Activated CD8-positive, alpha-beta T cell treated with anti-CD3 and anti-CD28 coated beads for 36 hours (primary cell): ENCODE measurements around the gene MRPL41. TPM values are rescaled to one million over a fixed set of nuclear protein-coding genes. Genes with fewer than 3 reads are reported as not detected.
"Not testable (repeated sequence)": the region's sequence is repeated elsewhere in the genome, so short reads cannot be mapped to it uniquely, and the experiment has no call there.

ENCODE experiments used
- ATAC-seq: fragments of 200-7000 bp; cut with Tn5 transposase; one replicate; pipeline ENCODE4 v1.10.0; 2021; ENCODE audit warnings: mild to moderate bottlenecking, moderate library complexity
- CTCF ChIA-PET: fragments of 350-600 bp; sonication (Branson Sonifier 250); formaldehyde crosslinking; loops from one replicate; lab custom pipeline; 2021; ENCODE audit warnings: antibody characterized with exemption; lab: Charles Lee
- POLR2A ChIA-PET: fragments of 350-600 bp; sonication (Branson Sonifier 250); formaldehyde crosslinking; loops from one replicate; lab custom pipeline; 2021; ENCODE audit warnings: antibody characterized with exemption; lab: Charles Lee
- DNase-seq: peaks from one replicate; pipeline ENCODE4 v3.0.0-alpha.2; 2020
- H3K27ac Mint-ChIP-seq: one replicate; pipeline ENCODE4 v1.8.0; 2021; ENCODE audit warnings: mild to moderate bottlenecking, mixed read lengths
- H3K27me3 Mint-ChIP-seq: one replicate; pipeline ENCODE4 v1.8.0; 2021; ENCODE audit warnings: mixed read lengths
- H3K36me3 Mint-ChIP-seq: one replicate; pipeline ENCODE4 v1.8.0; 2021; ENCODE audit warnings: low read depth, mixed read lengths
- H3K4me1 Mint-ChIP-seq: one replicate; pipeline ENCODE4 v1.8.0; 2021; ENCODE audit warnings: low read depth, mixed read lengths
- H3K4me3 Mint-ChIP-seq: one replicate; pipeline ENCODE4 v1.8.0; 2021; ENCODE audit warnings: mild to moderate bottlenecking, moderate library complexity, mixed read lengths
- H3K9me3 Mint-ChIP-seq: one replicate; pipeline ENCODE4 v1.8.0; 2021; ENCODE audit warnings: mixed read lengths
- intact Hi-C: fragments of 100-400 bp; cut with micrococcal nuclease; formaldehyde crosslinking; loops from one replicate; pipeline ENCODE4 v1.10.0; 2022
- total RNA-seq, 2 experiments: library from RNA; stranded (reverse); gene quantifications; one replicate each; pipeline ENCODE4 v1.2.3, GENCODE V29; 2021
- TF ChIP-seq, protein P1 (sequence below): fragments of 200-600 bp; IDR thresholded peaks from one replicate; pipeline ENCODE4 v1.8.0; 2022; ENCODE audit warnings: antibody characterized with exemption, mild to moderate bottlenecking

MRPL41 gene
- total RNA-seq, 2 experiments from 2014 or later, result 42.8 to 43.9 TPM

DNA sequence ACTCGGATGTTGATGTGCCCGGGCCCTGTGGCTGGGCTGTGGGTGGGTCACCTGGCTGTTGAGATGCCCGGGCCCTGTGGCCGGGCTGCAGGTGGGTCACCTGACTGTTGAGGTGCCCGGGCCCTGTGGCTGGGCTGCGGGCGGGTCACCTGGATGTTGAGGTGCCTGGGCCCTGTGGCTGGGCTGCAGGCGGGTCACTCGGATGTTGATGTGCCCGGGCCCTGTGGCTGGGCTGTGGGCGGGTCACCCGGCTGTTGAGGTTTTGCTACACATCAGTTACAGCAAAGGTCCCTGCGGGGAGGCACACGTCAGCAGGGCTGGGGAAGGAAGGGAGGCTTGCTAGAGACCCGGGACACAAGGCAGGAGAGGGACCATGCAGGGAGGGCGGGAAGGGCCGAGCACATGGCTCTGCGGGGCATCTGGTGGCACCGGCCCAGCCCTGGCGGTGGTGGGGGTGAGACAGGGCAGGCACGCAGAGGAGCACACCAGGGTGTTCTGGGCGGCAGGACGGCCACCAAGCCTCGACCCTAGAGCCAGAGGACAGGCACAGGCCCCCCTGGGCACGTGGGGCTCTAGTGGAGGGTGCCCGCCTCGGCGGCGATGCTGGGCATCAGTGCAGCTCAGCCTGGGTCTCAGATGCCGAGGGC is 36.9 kb upstream of the MRPL41 start:
- no peaks in the 10 kb centered on the region for H3K9me3 Mint-ChIP-seq
- ChIA-PET POLR2A (no interaction called here), CTCF (no interaction called here)
- DNase-seq (no peak), ATAC-seq (no peak)
- no peaks in the 10 kb centered on the region for H3K36me3 Mint-ChIP-seq
- H3K27ac Mint-ChIP-seq, result no peak overlapping the region
- TF ChIP-seq, protein P1, sequence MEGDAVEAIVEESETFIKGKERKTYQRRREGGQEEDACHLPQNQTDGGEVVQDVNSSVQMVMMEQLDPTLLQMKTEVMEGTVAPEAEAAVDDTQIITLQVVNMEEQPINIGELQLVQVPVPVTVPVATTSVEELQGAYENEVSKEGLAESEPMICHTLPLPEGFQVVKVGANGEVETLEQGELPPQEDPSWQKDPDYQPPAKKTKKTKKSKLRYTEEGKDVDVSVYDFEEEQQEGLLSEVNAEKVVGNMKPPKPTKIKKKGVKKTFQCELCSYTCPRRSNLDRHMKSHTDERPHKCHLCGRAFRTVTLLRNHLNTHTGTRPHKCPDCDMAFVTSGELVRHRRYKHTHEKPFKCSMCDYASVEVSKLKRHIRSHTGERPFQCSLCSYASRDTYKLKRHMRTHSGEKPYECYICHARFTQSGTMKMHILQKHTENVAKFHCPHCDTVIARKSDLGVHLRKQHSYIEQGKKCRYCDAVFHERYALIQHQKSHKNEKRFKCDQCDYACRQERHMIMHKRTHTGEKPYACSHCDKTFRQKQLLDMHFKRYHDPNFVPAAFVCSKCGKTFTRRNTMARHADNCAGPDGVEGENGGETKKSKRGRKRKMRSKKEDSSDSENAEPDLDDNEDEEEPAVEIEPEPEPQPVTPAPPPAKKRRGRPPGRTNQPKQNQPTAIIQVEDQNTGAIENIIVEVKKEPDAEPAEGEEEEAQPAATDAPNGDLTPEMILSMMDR, result no peak
- H3K4me3 Mint-ChIP-seq, result no peak overlapping the region
- intact Hi-C loops, result no loop called here
- peaks cover 2% of the 10 kb centered on the region for H3K4me1 Mint-ChIP-seq
- H3K27me3 Mint-ChIP-seq, result no peaks in the 10 kb centered on the region

DNA sequence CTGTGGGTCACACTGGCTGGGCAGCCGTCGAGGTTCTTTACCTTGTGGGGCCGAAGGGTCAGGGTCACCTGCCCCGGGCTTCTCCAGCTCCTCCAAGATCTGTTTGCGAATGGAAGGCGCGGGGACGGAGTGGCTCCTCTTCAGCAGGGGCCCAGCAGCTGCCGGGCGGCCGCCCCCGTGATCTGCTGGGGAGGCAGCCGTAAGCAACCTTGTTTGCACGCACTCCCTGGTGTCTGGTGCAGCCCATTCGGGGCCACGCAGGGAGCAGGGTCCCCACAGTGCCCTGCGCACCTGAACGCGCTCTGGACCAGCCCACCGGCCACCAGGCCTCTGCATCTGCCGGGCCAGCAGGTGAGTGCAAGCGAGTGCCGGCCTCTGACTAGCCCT is 36.3 kb upstream of the MRPL41 start:
- ChIA-PET CTCF (no interaction called here), POLR2A (no interaction called here)
- intact Hi-C loops, result no loop called here
- DNase-seq, result no peak
- TF ChIP-seq, protein P1, result no peak
- no peak for ATAC-seq
- Mint-ChIP-seq H3K4me1 (peaks cover 2% of the 10 kb centered on the region), H3K36me3 (no peaks in the 10 kb centered on the region), H3K4me3 (no peak overlapping the region), H3K9me3 (no peaks in the 10 kb centered on the region), H3K27me3 (no peaks in the 10 kb centered on the region), H3K27ac (no peak overlapping the region)

DNA sequence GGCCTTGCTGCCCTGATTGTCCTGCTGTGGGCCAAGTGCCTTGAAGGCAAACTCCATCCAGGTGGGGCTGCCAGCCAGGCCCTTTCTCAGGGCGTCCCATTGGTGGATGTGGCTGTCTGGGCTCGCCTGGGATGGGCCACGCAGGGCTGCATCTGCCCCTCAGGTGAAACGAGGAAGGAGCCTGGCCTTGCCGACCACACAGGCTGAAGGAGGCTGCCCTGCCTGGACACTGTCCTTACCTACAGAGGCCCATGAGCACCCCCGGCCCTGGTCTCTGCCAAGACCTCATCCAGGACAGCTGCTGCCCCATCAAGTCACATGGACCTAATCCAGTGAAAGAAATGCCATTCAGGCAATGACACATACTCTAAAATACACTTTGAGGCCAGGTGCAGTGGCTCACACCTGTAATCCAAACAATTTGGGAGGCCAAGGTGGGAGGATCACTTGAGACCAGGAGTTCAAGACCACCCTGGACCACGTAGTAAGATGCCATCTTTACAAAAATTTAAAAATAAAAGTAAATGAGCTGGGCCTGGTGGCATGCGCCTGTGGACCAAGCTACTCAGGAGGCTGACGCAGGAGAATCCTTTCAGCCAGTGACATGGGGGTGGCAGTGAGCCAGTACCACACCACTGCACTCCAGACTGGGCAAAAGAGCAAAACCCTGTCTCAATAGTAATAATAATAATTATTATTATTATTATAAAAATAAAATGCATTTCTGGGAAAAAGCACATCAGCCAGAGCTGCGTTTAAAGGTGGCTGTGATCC is 35.3 kb upstream of the MRPL41 start:
- no peak for ATAC-seq
- CTCF ChIA-PET, result interaction anchor here (0.9 kb wide), 1 partner anchor 19 kb away, joined by 3 read pairs; no protein-coding TSS in a partner anchor
- TF ChIP-seq, protein P1, result no peak
- Mint-ChIP-seq H3K27me3 (no peaks in the 10 kb centered on the region), H3K36me3 (no peaks in the 10 kb centered on the region), H3K9me3 (no peaks in the 10 kb centered on the region), H3K27ac (no peak overlapping the region), H3K4me3 (no peak overlapping the region), H3K4me1 (peaks cover 2% of the 10 kb centered on the region)
- intact Hi-C loops, result no loop called here
- POLR2A ChIA-PET, result no interaction called here
- no peak for DNase-seq

DNA sequence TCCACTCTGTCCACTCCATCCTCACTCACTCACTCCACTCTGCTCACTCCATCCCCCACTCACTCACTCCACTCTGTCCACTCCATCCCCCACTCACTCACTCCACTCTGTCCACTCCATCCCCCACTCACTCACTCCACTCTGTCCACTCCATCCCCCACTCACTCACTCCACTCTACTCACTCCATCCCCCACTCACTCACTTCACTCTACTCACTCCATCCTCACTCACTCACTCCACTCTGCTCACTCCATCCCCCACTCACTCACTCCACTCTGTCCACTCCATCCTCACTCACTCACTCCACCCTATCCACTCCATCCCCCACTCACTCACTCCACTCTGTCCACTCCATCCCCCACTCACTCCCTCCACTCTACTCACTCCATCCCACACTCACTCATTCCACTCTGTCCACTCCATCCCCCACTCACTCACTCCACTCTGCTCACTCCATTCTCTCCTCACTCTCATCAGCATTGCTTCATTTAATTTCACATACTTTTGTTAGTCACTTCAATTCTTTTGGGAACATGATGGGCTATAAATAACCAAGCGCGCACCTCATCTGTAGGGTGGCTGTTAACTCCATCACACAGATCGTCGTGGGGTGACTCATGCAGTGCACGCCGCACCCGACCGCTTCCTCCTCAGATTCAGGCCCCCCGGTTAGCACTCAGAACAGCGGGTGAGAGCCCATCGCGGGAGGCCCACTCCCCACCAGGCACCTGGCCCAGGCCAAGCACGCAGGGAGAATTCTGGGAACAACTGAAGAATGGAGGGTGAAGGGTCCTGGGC is 32.8 kb upstream of the MRPL41 start:
- H3K27ac Mint-ChIP-seq, POLR2A ChIA-PET, H3K4me3 Mint-ChIP-seq, H3K4me1 Mint-ChIP-seq, CTCF ChIA-PET, H3K9me3 Mint-ChIP-seq, H3K27me3 Mint-ChIP-seq, H3K36me3 Mint-ChIP-seq, intact Hi-C loops, ATAC-seq, DNase-seq: not testable (repeated sequence)

DNA sequence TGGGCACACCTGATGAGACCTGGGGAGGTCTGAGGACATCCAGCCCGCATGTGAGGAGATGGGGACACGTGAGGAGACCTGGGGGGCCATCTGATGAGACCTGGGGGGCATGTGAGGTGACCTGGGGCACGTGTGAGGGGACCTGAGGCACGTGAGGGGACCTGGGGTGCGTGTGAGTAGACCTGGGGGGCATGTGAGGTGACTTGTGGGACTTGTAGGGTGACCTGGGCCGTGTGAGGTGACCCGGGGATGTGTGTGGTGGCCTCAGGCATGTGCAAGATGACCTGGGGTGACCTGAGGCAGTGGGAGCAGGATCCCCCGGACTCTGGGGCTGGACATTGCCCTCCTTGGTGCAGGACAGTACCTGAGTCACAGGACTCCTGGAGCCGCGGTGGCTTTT is 32.1 kb upstream of the MRPL41 start:
- Mint-ChIP-seq H3K27ac (no peak overlapping the region), H3K9me3 (no peaks in the 10 kb centered on the region), H3K36me3 (no peaks in the 10 kb centered on the region), H3K4me3 (no peak overlapping the region), H3K4me1 (no peaks in the 10 kb centered on the region), H3K27me3 (no peaks in the 10 kb centered on the region)
- intact Hi-C loops, result no loop called here
- TF ChIP-seq, protein P1, result no peak
- DNase-seq (no peak), ATAC-seq (no peak)
- POLR2A ChIA-PET, result no interaction called here
- CTCF ChIA-PET, result no interaction called here
